Testis (tissue), 3 donors: Measurements from ENCODE around the gene PRRX1. TPM values are rescaled to one million over a fixed set of nuclear protein-coding genes. Genes with fewer than 3 reads are reported as not detected.

Experiments
- DNase-seq: peaks from one replicate; pipeline ENCODE4 v3.0.0-alpha.2; 2019
- H3K27ac ChIP-seq, 2 donors: fragments of 200-600 bp; sonication (generic); one replicate each; pipeline ENCODE4 v1.5.1; 2019
- H3K27me3 ChIP-seq: fragments of 200-600 bp; sonication (generic); one replicate; pipeline ENCODE4 v1.5.1; 2019
- H3K36me3 ChIP-seq: fragments of 200-600 bp; sonication (generic); one replicate; pipeline ENCODE4 v1.5.1; 2017; ENCODE audit warnings: low read depth; ENCODE audit errors: missing control alignments
- H3K4me1 ChIP-seq: fragments of 200-600 bp; sonication (generic); one replicate; pipeline ENCODE4 v1.5.1; 2019
- H3K4me3 ChIP-seq, 2 donors: fragments of 200-600 bp; sonication (generic); one replicate each; pipeline ENCODE4 v1.5.1; 2017 to 2019
- H3K9me3 ChIP-seq: fragments of 200-600 bp; sonication (generic); one replicate; pipeline ENCODE4 v1.5.1; 2017
- CTCF ChIP-seq, 3 experiments: fragments of 450-650 bp in 2 of 3; fragments of 200-600 bp in 1 of 3; sonication (generic) in 1 of 3; IDR thresholded peaks; one replicate each; pipeline ENCODE4 v1.5.1; 2016 to 2019; ENCODE audit warnings: antibody characterized with exemption in 3 of 3, mild to moderate bottlenecking in 2 of 3, moderate library complexity in 1 of 3
- POLR2A ChIP-seq: fragments of 450-650 bp; IDR thresholded peaks from one replicate; pipeline ENCODE4 v1.6.1; 2017; ENCODE audit warnings: antibody characterized with exemption, mild to moderate bottlenecking, moderate library complexity
- WGBS, 2 donors: methylation state at CpG; one replicate each; pipeline ENCODE4 v1.1.5; 2018; 5-methylcytosine and 5-hydroxymethylcytosine counted together
- intact Hi-C: fragments of 100-400 bp; cut with DNase I; formaldehyde crosslinking; loops from one replicate; pipeline ENCODE4 v1.15.1; 2023; ENCODE audit warnings: low total_unique reads
- polyA plus RNA-seq: library from polyadenylated mRNA; stranded (reverse); fragments of 350-450 nt; fragmentation: Illumina TruSeq; extraction: RNeasy Lipid Tissue Mini Kit (QIAGEN cat#74804); gene quantifications from one replicate; pipeline ENCODE4 v1.2.3, GENCODE V29; 2014; ENCODE audit warnings: low read depth, low replicate concordance; ENCODE audit not compliant: insufficient read depth
- total RNA-seq, 2 donors: library from RNA; depleted of rRNA; stranded (reverse); fragments of >200 nt; gene quantifications; one replicate each; pipeline ENCODE4 v1.2.3, GENCODE V29; 2016

The PRRX1 gene
- total and polyA plus RNA-seq, 3 donors from 2014 or later: 26.3 to 74.8 (median 28.5) TPM

GRCh38 chr1:170723518-170723917, 59.6 kb downstream of the PRRX1 start:
- TF ChIP-seq CTCF (IDR thresholded peaks at IDR 0.05) (no peak), POLR2A (no peak)
- Histone ChIP-seq H3K4me1 (no peaks in the 10 kb centered on the region), H3K27me3 (no peaks in the 10 kb centered on the region), H3K27ac (no peak overlapping the region), H3K9me3 (no peaks in the 10 kb centered on the region), H3K4me3 (no peak overlapping the region), H3K36me3 (no peaks in the 10 kb centered on the region)
- intact Hi-C loops: no loop called here
- WGBS, 2 donors: 94 to 96% methylated on average over 2 of the region's 2 CpGs
- DNase-seq: no peak

- Histone ChIP-seq H3K4me1 (no peaks in the 10 kb centered on the region), H3K4me3 (no peak overlapping the region), H3K9me3 (no peaks in the 10 kb centered on the region), H3K36me3 (no peaks in the 10 kb centered on the region), H3K27ac (no peak overlapping the region), H3K27me3 (no peaks in the 10 kb centered on the region)
- 71 to 83% methylated on average over 1 of the region's 1 CpG for WGBS, 2 donors
- intact Hi-C loops: no loop called here
- DNase-seq: no peak
- TF ChIP-seq CTCF (IDR thresholded peaks at IDR 0.05): no peak
- TF ChIP-seq POLR2A: no peak
Observed at GRCh38 chr1:170725326-170725725, 61.4 kb downstream of the PRRX1 start.

- no peak overlapping the region for H3K27ac ChIP-seq
- 88 to 94% methylated on average over 5 of the region's 5 CpGs for WGBS, 2 donors
- H3K4me3 ChIP-seq: no peak overlapping the region
- intact Hi-C loops: no loop called here
- H3K4me1 ChIP-seq: no peaks in the 10 kb centered on the region
- no peaks in the 10 kb centered on the region for H3K9me3 ChIP-seq
- no peaks in the 10 kb centered on the region for H3K27me3 ChIP-seq
- TF ChIP-seq CTCF (IDR thresholded peaks at IDR 0.05): no peak
- TF ChIP-seq POLR2A: no peak
- H3K36me3 ChIP-seq: no peaks in the 10 kb centered on the region
- no peak for DNase-seq
Observed at GRCh38 chr1:170727963-170728362, 64.0 kb downstream of the PRRX1 start.

- Histone ChIP-seq H3K36me3 (no peaks in the 10 kb centered on the region), H3K4me1 (no peaks in the 10 kb centered on the region), H3K4me3 (no peak overlapping the region), H3K27ac (no peak overlapping the region), H3K27me3 (no peaks in the 10 kb centered on the region), H3K9me3 (no peaks in the 10 kb centered on the region)
- DNase-seq: no peak
- 84% methylated on average over 6 of the region's 6 CpGs for WGBS, 2 donors
- no peak for TF ChIP-seq POLR2A
- TF ChIP-seq CTCF (IDR thresholded peaks at IDR 0.05): no peak
- intact Hi-C loops: no loop called here
Observed at GRCh38 chr1:170729225-170730002, 65.5 kb downstream of the PRRX1 start.

- no peak overlapping the region for H3K4me3 ChIP-seq
- no peaks in the 10 kb centered on the region for H3K9me3 ChIP-seq
- H3K4me1 ChIP-seq: no peaks in the 10 kb centered on the region
- WGBS, 2 donors: 71 to 78% methylated on average over 6 of the region's 6 CpGs
- H3K27me3 ChIP-seq: no peaks in the 10 kb centered on the region
- TF ChIP-seq POLR2A (no peak), CTCF (IDR thresholded peaks at IDR 0.05) (no peak)
- intact Hi-C loops: no loop called here
- no peak for DNase-seq
- H3K36me3 ChIP-seq: no peaks in the 10 kb centered on the region
- H3K27ac ChIP-seq: no peak overlapping the region
Observed at GRCh38 chr1:170730014-170730413, 66.1 kb downstream of the PRRX1 start.
